Liver (tissue), 9 donors: Measurements from ENCODE around the gene BCKDHA. TPM values are rescaled to one million over a fixed set of nuclear protein-coding genes. Genes with fewer than 3 reads are reported as not detected.
"Not testable (repeated sequence)": the region's sequence is repeated elsewhere in the genome, so short reads cannot be mapped to it uniquely, and the experiment has no call there.

Experiments used
- DNase-seq: peaks from one replicate; pipeline ENCODE4 v3.0.0-alpha.2; 2017; ENCODE audit warnings: low spot score
- H3K27ac ChIP-seq, 2 donors: one replicate each; pipeline ENCODE4 v1.7.0; 2013; ENCODE audit warnings: inconsistent platforms in 2 of 2, low read length in 2 of 2, control low read depth in 1 of 2, low read depth in 1 of 2, mild to moderate bottlenecking in 1 of 2
- H3K27me3 ChIP-seq, 4 donors: one replicate each; pipeline versions ENCODE4 v1.6.1 to v1.7.0; 2013; ENCODE audit warnings: low read length in 3 of 4, inconsistent platforms in 1 of 4, mild to moderate bottlenecking in 1 of 4, moderate library complexity in 1 of 4; ENCODE audit not compliant: control insufficient read depth in 4 of 4, insufficient read depth in 4 of 4
- H3K36me3 ChIP-seq, 4 donors: one replicate each; pipeline versions ENCODE4 v1.6.1 to v1.7.0; 2013; ENCODE audit warnings: low read length in 3 of 4, mild to moderate bottlenecking in 3 of 4, low read depth in 1 of 4, moderate library complexity in 1 of 4; ENCODE audit not compliant: control insufficient read depth in 4 of 4, insufficient read depth in 3 of 4
- H3K4me1 ChIP-seq, 4 donors: one replicate each; pipeline versions ENCODE4 v1.6.1 to v1.7.0; 2013; ENCODE audit warnings: low read length in 3 of 4, mild to moderate bottlenecking in 3 of 4, moderate library complexity in 1 of 4; ENCODE audit not compliant: control insufficient read depth in 4 of 4, insufficient read depth in 4 of 4
- H3K4me3 ChIP-seq, 3 donors: one replicate each; pipeline versions ENCODE4 v1.6.1 to v1.7.0; 2013; ENCODE audit warnings: low read length in 3 of 3, control low read depth in 1 of 3, low read depth in 1 of 3, mild to moderate bottlenecking in 1 of 3
- H3K9ac ChIP-seq, 2 donors: one replicate each; pipeline ENCODE4 v1.7.0; 2013; ENCODE audit warnings: low read length in 2 of 2, mild to moderate bottlenecking in 2 of 2, moderate library complexity in 2 of 2, control low read depth in 1 of 2, low read depth in 1 of 2
- H3K9me3 ChIP-seq, 4 donors: one replicate each; pipeline versions ENCODE4 v1.6.1 to v1.7.0; 2013; ENCODE audit warnings: low read length in 3 of 4; ENCODE audit not compliant: control insufficient read depth in 4 of 4
- ATF3 ChIP-seq: IDR thresholded peaks from 2 replicates; pipeline ENCODE4 v1.6.1; 2016; ENCODE audit warnings: antibody characterized with exemption
- CTCF ChIP-seq: fragments of 150-350 bp; IDR thresholded peaks from 2 replicates; pipeline ENCODE4 v1.5.1; 2017; ENCODE audit warnings: improper control_type of control experiment, low read depth, low read length; ENCODE audit not compliant: missing input control
- EGR1 ChIP-seq, 2 donors: IDR thresholded peaks; 2 replicates each; pipeline ENCODE4 v1.6.1; 2016 to 2018; ENCODE audit warnings: antibody characterized with exemption in 2 of 2, low read depth in 2 of 2
- GABPA ChIP-seq, 2 donors: IDR thresholded peaks in 1 of 2; conservative IDR thresholded peaks in 1 of 2; 2 replicates each; pipeline ENCODE4 v1.6.1; 2016; ENCODE audit warnings: antibody characterized with exemption in 2 of 2, mild to moderate bottlenecking in 1 of 2, moderate library complexity in 1 of 2
- HNF4A ChIP-seq, 2 donors: conservative IDR thresholded peaks; 2 replicates each; pipeline ENCODE4 v1.6.1; 2016; ENCODE audit warnings: antibody characterized with exemption in 2 of 2, mild to moderate bottlenecking in 2 of 2
- HNF4G ChIP-seq: IDR thresholded peaks from 2 replicates; pipeline ENCODE4 v1.6.1; 2016; ENCODE audit warnings: antibody characterized with exemption
- JUND ChIP-seq, 2 donors: IDR thresholded peaks; 2 replicates each; pipeline ENCODE4 v1.6.1; 2016; ENCODE audit warnings: antibody characterized with exemption in 2 of 2
- RAD21 ChIP-seq, 2 donors: IDR thresholded peaks; 2 replicates each; pipeline ENCODE4 v1.6.1; 2016; ENCODE audit warnings: antibody characterized with exemption in 2 of 2, mild to moderate bottlenecking in 2 of 2
- REST ChIP-seq: IDR thresholded peaks from 2 replicates; pipeline ENCODE4 v1.6.1; 2016; ENCODE audit warnings: antibody characterized with exemption, mild to moderate bottlenecking
- RXRA ChIP-seq, 2 donors: IDR thresholded peaks; 2 replicates each; pipeline ENCODE4 v1.6.1; 2017 to 2018; ENCODE audit warnings: antibody characterized with exemption in 2 of 2, mild to moderate bottlenecking in 1 of 2
- SP1 ChIP-seq: IDR thresholded peaks from 2 replicates; pipeline ENCODE4 v1.6.1; 2018; ENCODE audit warnings: antibody characterized with exemption, mild to moderate bottlenecking
- TAF1 ChIP-seq: conservative IDR thresholded peaks from 2 replicates; pipeline ENCODE4 v1.6.1; 2016; ENCODE audit warnings: antibody characterized with exemption, mild to moderate bottlenecking
- YY1 ChIP-seq: IDR thresholded peaks from 2 replicates; pipeline ENCODE4 v1.6.1; 2016; ENCODE audit warnings: antibody characterized with exemption, mild to moderate bottlenecking
- WGBS: extraction: QIAGEN DNeasy Blood & Tissue Kit; methylation state at CpG from one replicate; pipeline ENCODE4 v1.1.7; 2013; 5-methylcytosine and 5-hydroxymethylcytosine counted together
- polyA plus RNA-seq, 2 donors: library from polyadenylated mRNA; stranded (reverse) in 1 of 2; unstranded in 1 of 2; fragments of 200-250 nt in 1 of 2; fragments of >200 nt in 1 of 2; fragmentation: Nextera tagmentation in 1 of 2; extraction: Ambion mirVana in 1 of 2; gene quantifications; one replicate each; pipeline versions ENCODE4 v1.2.1 to v1.2.3, GENCODE V29; 2013 to 2015
- total RNA-seq, 2 donors: library from RNA; depleted of rRNA; stranded (reverse); fragments of >200 nt; gene quantifications; one replicate each; pipeline ENCODE4 v1.2.3, GENCODE V29; 2014
- donor health status: healthy.
- donor health status: healthy.
- donor health status: healthy.
- donor health status: healthy.
- donor health status: healthy.

BCKDHA gene
- total and polyA plus RNA-seq, 4 donors: 38.5 to 91.4 (median 63.7) TPM

- no peak overlapping the region for H3K27ac ChIP-seq
- no peak for DNase-seq
- no peaks in the 10 kb centered on the region for H3K36me3 ChIP-seq
- no peak for TF ChIP-seq GABPA (IDR thresholded peaks at IDR 0.05 in 1 of 2, conservative IDR thresholded peaks at IDR 0.05 in 1 of 2)
- H3K27me3 ChIP-seq: no peaks in the 10 kb centered on the region
- no peak overlapping the region for H3K4me3 ChIP-seq
- 74% methylated on average over 9 of the region's 9 CpGs for WGBS
- no peak overlapping the region for H3K9ac ChIP-seq
- H3K4me1 ChIP-seq: peaks cover 0 to 6% (median 4%) of the 10 kb centered on the region in 4 donors
- no peaks in the 10 kb centered on the region for H3K9me3 ChIP-seq
Observed at GRCh38 chr19:41377977-41378709, 19.5 kb upstream of the BCKDHA start.

- not testable (repeated sequence) for H3K36me3 ChIP-seq, H3K4me1 ChIP-seq, H3K27me3 ChIP-seq, H3K27ac ChIP-seq, H3K9ac ChIP-seq, H3K4me3 ChIP-seq, DNase-seq, H3K9me3 ChIP-seq
- 99% methylated on average over 8 of the region's 8 CpGs for WGBS
Observed at GRCh38 chr19:41381536-41381935, 16.1 kb upstream of the BCKDHA start.

- H3K27ac ChIP-seq: no peak overlapping the region
Observed at GRCh38 chr19:41384351-41384750, 13.3 kb upstream of the BCKDHA start.

GRCh38 chr19:41386442-41386841, 11.2 kb upstream of the BCKDHA start:
- H3K4me3 ChIP-seq: no peak overlapping the region
- H3K27ac ChIP-seq: no peak overlapping the region
- WGBS: 91% methylated on average over 13 of the region's 13 CpGs
- no peak for DNase-seq
- peaks cover 9 to 42% (median 23%) of the 10 kb centered on the region in 4 donors for H3K36me3 ChIP-seq
- H3K4me1 ChIP-seq: no peaks in the 10 kb centered on the region
- H3K9ac ChIP-seq: no peak overlapping the region
- H3K27me3 ChIP-seq: no peaks in the 10 kb centered on the region
- H3K9me3 ChIP-seq: no peaks in the 10 kb centered on the region
- TF ChIP-seq RAD21 (IDR thresholded peaks at IDR 0.05) (no peak), REST (no peak), SP1 (no peak), EGR1 (IDR thresholded peaks at IDR 0.05; ENCODE audit: low read depth in 2 of 2) (no peak), ATF3 (no peak), YY1 (no peak), JUND (IDR thresholded peaks at IDR 0.05) (no peak), GABPA (IDR thresholded peaks at IDR 0.05 in 1 of 2, conservative IDR thresholded peaks at IDR 0.05 in 1 of 2) (no peak), HNF4A (conservative IDR thresholded peaks at IDR 0.05) (no peak), HNF4G (no peak)

More at GRCh38 chr19:41384351-41384750, 13.3 kb upstream of the BCKDHA start:
- TF ChIP-seq RXRA (IDR thresholded peaks at IDR 0.05) (no peak), RAD21 (IDR thresholded peaks at IDR 0.05) (no peak), TAF1 (no peak), CTCF (no peak)
- Histone ChIP-seq H3K27me3 (no peaks in the 10 kb centered on the region), H3K4me3 (no peak overlapping the region), H3K36me3 (peaks cover 2 to 26% (median 9%) of the 10 kb centered on the region in 4 donors), H3K9me3 (no peaks in the 10 kb centered on the region), H3K9ac (no peak overlapping the region), H3K4me1 (no peaks in the 10 kb centered on the region)
- DNase-seq: no peak
- WGBS: 91% methylated on average over 5 of the region's 5 CpGs
